ENCODE measurements around the gene CBL. TPM values are rescaled to one million over a fixed set of nuclear protein-coding genes. Genes with fewer than 3 reads are reported as not detected.

The CBL gene
- total RNA-seq, 1 donor: 20.7 TPM

- no peak overlapping the region for H3K4me3 ChIP-seq (ENCODE audit: low read depth, low read length)
- no peak for DNase-seq (ENCODE audit: low read depth)
- no peak for TF ChIP-seq CTCF (IDR thresholded peaks at IDR 0.05; ENCODE audit: insufficient read depth, low read depth, low read length)
Measured at GRCh38 chr11:119305556-119306372, 99.6 kb downstream of the CBL start.

GRCh38 chr11:119306373-119306890 lies 100.3 kb downstream of the CBL start:
- H3K4me3 ChIP-seq (ENCODE audit: low read depth, low read length): no peak overlapping the region
- no peak for TF ChIP-seq CTCF (IDR thresholded peaks at IDR 0.05; ENCODE audit: insufficient read depth, low read depth, low read length)
- peak; percentile 68 for DNase-seq (ENCODE audit: low read depth)

GRCh38 chr11:119307219-119307618 lies 101.1 kb downstream of the CBL start:
- DNase-seq (ENCODE audit: low read depth): no peak
- no peak for TF ChIP-seq CTCF (IDR thresholded peaks at IDR 0.05; ENCODE audit: insufficient read depth, low read depth, low read length)
- no peak overlapping the region for H3K4me3 ChIP-seq (ENCODE audit: low read depth, low read length)

- DNase-seq (ENCODE audit: low read depth): no peak
- no peak overlapping the region for H3K4me3 ChIP-seq (ENCODE audit: low read depth, low read length)
- no peak for TF ChIP-seq CTCF (IDR thresholded peaks at IDR 0.05; ENCODE audit: insufficient read depth, low read depth, low read length)
Measured at GRCh38 chr11:119307974-119308373, 101.8 kb downstream of the CBL start.

GRCh38 chr11:119309411-119309810 lies 103.3 kb downstream of the CBL start:
- no peak for TF ChIP-seq CTCF (IDR thresholded peaks at IDR 0.05; ENCODE audit: insufficient read depth, low read depth, low read length)
- H3K4me3 ChIP-seq (ENCODE audit: low read depth, low read length): no peak overlapping the region
- no peak for DNase-seq (ENCODE audit: low read depth)

GRCh38 chr11:119309953-119310681 lies 104.0 kb downstream of the CBL start:
- no peak for DNase-seq (ENCODE audit: low read depth)
- no peak overlapping the region for H3K4me3 ChIP-seq (ENCODE audit: low read depth, low read length)

More at GRCh38 chr11:119309953-119310681, 104.0 kb downstream of the CBL start:
- TF ChIP-seq CTCF (IDR thresholded peaks at IDR 0.05; ENCODE audit: insufficient read depth, low read depth, low read length): no peak

All from fibroblast of villous mesenchyme (primary cell).